Measurements from ENCODE around the gene ZIC4.

GRCh38 chr3:147396712-147397046, 9.7 kb downstream of the ZIC4 start:
- TF ChIP-seq PKNOX1 (IDR thresholded peaks at IDR 0.05): no peak
- no peak for TF ChIP-seq ZBTB40 (IDR thresholded peaks at IDR 0.05; ENCODE audit: borderline replicate concordance)

All from GM12878 (cell line).